ENCODE measurements around the gene PTCHD1. TPM values are rescaled to one million over a fixed set of nuclear protein-coding genes. Genes with fewer than 3 reads are reported as not detected.

PTCHD1 gene
- polyA plus RNA-seq, 1 donor from 2014 or later, result 10.0 TPM

- no peak overlapping the region for H3K4me2 ChIP-seq (ENCODE audit: low read length)
- TF ChIP-seq SMC3 (conservative IDR thresholded peaks at IDR 0.05; ENCODE audit: poor library complexity) (no peak), CTCF (IDR thresholded peaks at IDR 0.05; ENCODE audit: poor library complexity, severe bottlenecking) (no peak), RAD21 (conservative IDR thresholded peaks at IDR 0.05) (no peak), TAF1 (IDR thresholded peaks at IDR 0.05; ENCODE audit: low read depth) (no peak), EZH2 (IDR thresholded peaks at IDR 0.05; ENCODE audit: borderline replicate concordance, insufficient read depth, low read length, poor library complexity, severe bottlenecking) (no peak), REST (IDR thresholded peaks at IDR 0.05; ENCODE audit: borderline replicate concordance) (no peak), EP300 (conservative IDR thresholded peaks at IDR 0.05; ENCODE audit: poor library complexity, severe bottlenecking) (no peak), MXI1 (conservative IDR thresholded peaks at IDR 0.05; ENCODE audit: poor library complexity, severe bottlenecking) (no peak), POLR2AphosphoS5 (IDR thresholded peaks at IDR 0.05) (no peak)
- H3K27ac ChIP-seq (ENCODE audit: low read length), result no peak overlapping the region
- no peaks in the 10 kb centered on the region for H3F3A ChIP-seq (ENCODE audit: insufficient read depth, low read length, poor library complexity, severe bottlenecking)
- H3K27me3 ChIP-seq (ENCODE audit: insufficient read depth, low read depth, low read length), result no peaks in the 10 kb centered on the region
- H4K20me1 ChIP-seq (ENCODE audit: insufficient read depth), result no peaks in the 10 kb centered on the region
- H2AFZ ChIP-seq (ENCODE audit: low read depth, low read length), result no peak overlapping the region
- H3K9me2 ChIP-seq (ENCODE audit: insufficient read depth, low read length), result no peaks in the 10 kb centered on the region
- H3K36me3 ChIP-seq (ENCODE audit: insufficient read depth, low read length), result no peaks in the 10 kb centered on the region
- no peaks in the 10 kb centered on the region for H3K79me2 ChIP-seq (replicated peaks; ENCODE audit: insufficient read depth, low read length)
- H3K4me3 ChIP-seq (ENCODE audit: low read length), result no peak overlapping the region
- H3K9ac ChIP-seq (ENCODE audit: low read length), result no peak overlapping the region
- H3K9me3 ChIP-seq (ENCODE audit: low read length), result no peaks in the 10 kb centered on the region
Measured at GRCh38 chrX:23380581-23380980, 45.9 kb downstream of the PTCHD1 start.

- H3K27ac ChIP-seq (ENCODE audit: low read length), result no peak overlapping the region
- H3K9ac ChIP-seq (ENCODE audit: low read length), result no peak overlapping the region
- no peaks in the 10 kb centered on the region for H3K36me3 ChIP-seq (ENCODE audit: insufficient read depth, low read length)
- H3K4me2 ChIP-seq (ENCODE audit: low read length), result no peak overlapping the region
- H2AFZ ChIP-seq (ENCODE audit: low read depth, low read length), result no peak overlapping the region
- no peaks in the 10 kb centered on the region for H3K9me2 ChIP-seq (ENCODE audit: insufficient read depth, low read length)
- no peaks in the 10 kb centered on the region for H3K79me2 ChIP-seq (replicated peaks; ENCODE audit: insufficient read depth, low read length)
- no peaks in the 10 kb centered on the region for H4K20me1 ChIP-seq (ENCODE audit: insufficient read depth)
- TF ChIP-seq RAD21 (conservative IDR thresholded peaks at IDR 0.05) (no peak), POLR2AphosphoS5 (IDR thresholded peaks at IDR 0.05) (no peak), REST (IDR thresholded peaks at IDR 0.05; ENCODE audit: borderline replicate concordance) (no peak), EZH2 (IDR thresholded peaks at IDR 0.05; ENCODE audit: borderline replicate concordance, insufficient read depth, low read length, poor library complexity, severe bottlenecking) (no peak), EP300 (conservative IDR thresholded peaks at IDR 0.05; ENCODE audit: poor library complexity, severe bottlenecking) (no peak), TAF1 (IDR thresholded peaks at IDR 0.05; ENCODE audit: low read depth) (no peak), SMC3 (conservative IDR thresholded peaks at IDR 0.05; ENCODE audit: poor library complexity) (no peak), CTCF (IDR thresholded peaks at IDR 0.05; ENCODE audit: poor library complexity, severe bottlenecking) (no peak), MXI1 (conservative IDR thresholded peaks at IDR 0.05; ENCODE audit: poor library complexity, severe bottlenecking) (no peak)
- no peaks in the 10 kb centered on the region for H3K27me3 ChIP-seq (ENCODE audit: insufficient read depth, low read depth, low read length)
- H3F3A ChIP-seq (ENCODE audit: insufficient read depth, low read length, poor library complexity, severe bottlenecking), result no peaks in the 10 kb centered on the region
- no peak overlapping the region for H3K4me3 ChIP-seq (ENCODE audit: low read length)
- H3K9me3 ChIP-seq (ENCODE audit: low read length), result no peaks in the 10 kb centered on the region
Measured at GRCh38 chrX:23381099-23382087, 46.7 kb downstream of the PTCHD1 start.
